ENCODE results near the gene KCNIP4. TPM values are rescaled to one million over a fixed set of nuclear protein-coding genes. Genes with fewer than 3 reads are reported as not detected.

KCNIP4 gene
- polyA plus RNA-seq, 3 donors = 0.09 to 0.25 TPM; not detected in 1

GRCh38 chr4:20870436-20870835 is 1078.1 kb downstream of the KCNIP4 start:
- H3K36me3 ChIP-seq (replicated peaks in 1 of 2; ENCODE audit: control insufficient read depth in 1 of 2, insufficient read depth in 2 of 2, low read length in 2 of 2) = no peaks in the 10 kb centered on the region
- H3K27ac ChIP-seq (ENCODE audit: low read depth in 1 of 2, low read length in 2 of 2) = no peak overlapping the region
- H3K36me3 Mint-ChIP-seq = no peaks in the 10 kb centered on the region
- intact Hi-C loops (cut with micrococcal nuclease) = no loop called here
- no peak overlapping the region for H3K4me2 ChIP-seq (replicated peaks; ENCODE audit: extremely low read depth, low read length, poor library complexity, severe bottlenecking)
- H2AFZ ChIP-seq (ENCODE audit: insufficient read depth, low read depth, low read length, poor library complexity, severe bottlenecking) = no peak overlapping the region
- H3K79me2 ChIP-seq (ENCODE audit: insufficient read depth, low read length) = no peaks in the 10 kb centered on the region
- H3K9me3 Mint-ChIP-seq = peaks cover 0 to 3% (median 0%) of the 10 kb centered on the region in 7 donors
- H3K27ac Mint-ChIP-seq = no peak overlapping the region
- WGBS (ENCODE audit: insufficient coverage) = no CpG with 5 or more reads among the region's 1 CpG
- H3K4me1 Mint-ChIP-seq = no peaks in the 10 kb centered on the region
- no peaks in the 10 kb centered on the region for H3K27me3 Mint-ChIP-seq (ENCODE audit: low read depth in 3 of 3)
- no peak overlapping the region for H3K4me3 ChIP-seq (replicated peaks in 1 of 3; ENCODE audit: low read depth in 2 of 3, low read length in 3 of 3)
- H3K9ac ChIP-seq (ENCODE audit: insufficient read depth, low read length, poor library complexity, severe bottlenecking) = no peak overlapping the region
- H3K4me3 Mint-ChIP-seq = no peak overlapping the region
- no peaks in the 10 kb centered on the region for H3K4me1 ChIP-seq (ENCODE audit: control insufficient read depth in 1 of 2, insufficient read depth in 2 of 2, low read length in 2 of 2)
- no peak for DNase-seq
- H3K27me3 ChIP-seq (ENCODE audit: control insufficient read depth in 2 of 2, insufficient read depth in 2 of 2, low read length in 2 of 2) = no peaks in the 10 kb centered on the region
- TF ChIP-seq CTCF (IDR thresholded peaks at IDR 0.05) = no peak
- no peaks in the 10 kb centered on the region for H3K9me3 ChIP-seq (replicated peaks in 1 of 2; ENCODE audit: control insufficient read depth in 1 of 2, insufficient read depth in 1 of 2, low read length in 2 of 2)
- no peaks in the 10 kb centered on the region for H4K20me1 ChIP-seq (ENCODE audit: insufficient read depth, low read length)

GRCh38 chr4:20868108-20868507 is 1080.5 kb downstream of the KCNIP4 start:
- no peaks in the 10 kb centered on the region for H4K20me1 ChIP-seq (ENCODE audit: insufficient read depth, low read length)
- no peak overlapping the region for H3K4me2 ChIP-seq (replicated peaks; ENCODE audit: extremely low read depth, low read length, poor library complexity, severe bottlenecking)
- WGBS (ENCODE audit: insufficient coverage) = no CpG with 5 or more reads among the region's 1 CpG
- H2AFZ ChIP-seq (ENCODE audit: insufficient read depth, low read depth, low read length, poor library complexity, severe bottlenecking) = no peak overlapping the region
- H3K4me1 ChIP-seq (ENCODE audit: control insufficient read depth in 1 of 2, insufficient read depth in 2 of 2, low read length in 2 of 2) = no peaks in the 10 kb centered on the region
- H3K36me3 ChIP-seq (replicated peaks in 1 of 2; ENCODE audit: control insufficient read depth in 1 of 2, insufficient read depth in 2 of 2, low read length in 2 of 2) = no peaks in the 10 kb centered on the region
- no peak overlapping the region for H3K9ac ChIP-seq (ENCODE audit: insufficient read depth, low read length, poor library complexity, severe bottlenecking)
- H3K9me3 ChIP-seq (replicated peaks in 1 of 2; ENCODE audit: control insufficient read depth in 1 of 2, insufficient read depth in 1 of 2, low read length in 2 of 2) = no peaks in the 10 kb centered on the region
- no peak overlapping the region for H3K27ac Mint-ChIP-seq
- no peaks in the 10 kb centered on the region for H3K27me3 ChIP-seq (ENCODE audit: control insufficient read depth in 2 of 2, insufficient read depth in 2 of 2, low read length in 2 of 2)
- no peak for DNase-seq
- no peak overlapping the region for H3K4me3 ChIP-seq (replicated peaks in 1 of 3; ENCODE audit: low read depth in 2 of 3, low read length in 3 of 3)
- H3K4me1 Mint-ChIP-seq = no peaks in the 10 kb centered on the region
- no peak overlapping the region for H3K27ac ChIP-seq (ENCODE audit: low read depth in 1 of 2, low read length in 2 of 2)
- no peaks in the 10 kb centered on the region for H3K27me3 Mint-ChIP-seq (ENCODE audit: low read depth in 3 of 3)
- no peak overlapping the region for H3K4me3 Mint-ChIP-seq
- no peaks in the 10 kb centered on the region for H3K36me3 Mint-ChIP-seq
- no peak for TF ChIP-seq CTCF (IDR thresholded peaks at IDR 0.05)
- intact Hi-C loops (cut with micrococcal nuclease) = no loop called here
- peaks cover 0 to 4% (median 3%) of the 10 kb centered on the region in 7 donors for H3K9me3 Mint-ChIP-seq
- no peaks in the 10 kb centered on the region for H3K79me2 ChIP-seq (ENCODE audit: insufficient read depth, low read length)

All from CD14-positive monocyte (primary cell).